Endothelial cell (in vitro differentiated cells): ENCODE data around the gene KLHDC2. TPM values are rescaled to one million over a fixed set of nuclear protein-coding genes. Genes with fewer than 3 reads are reported as not detected.

Experiments used
- DNase-seq: peaks from one replicate; pipeline ENCODE4 v3.0.0; 2021; ENCODE audit warnings: low spot score
- H3K27ac Mint-ChIP-seq: one replicate; pipeline ENCODE4 v1.8.0; 2021; ENCODE audit warnings: mixed read lengths, inconsistent platforms; ENCODE audit not compliant: unreplicated experiment
- H3K27me3 Mint-ChIP-seq: one replicate; pipeline ENCODE4 v1.8.0; 2021; ENCODE audit warnings: mild to moderate bottlenecking, moderate library complexity, mixed read lengths, inconsistent platforms; ENCODE audit not compliant: unreplicated experiment
- H3K36me3 Mint-ChIP-seq: one replicate; pipeline ENCODE4 v1.8.0; 2021; ENCODE audit warnings: mild to moderate bottlenecking, low read depth, mixed read lengths, inconsistent platforms; ENCODE audit not compliant: unreplicated experiment
- H3K4me1 Mint-ChIP-seq: one replicate; pipeline ENCODE4 v1.8.0; 2021; ENCODE audit warnings: mild to moderate bottlenecking, mixed read lengths, inconsistent platforms; ENCODE audit not compliant: unreplicated experiment
- H3K4me3 Mint-ChIP-seq: one replicate; pipeline ENCODE4 v1.8.0; 2021; ENCODE audit warnings: mild to moderate bottlenecking, mixed read lengths, inconsistent platforms; ENCODE audit not compliant: unreplicated experiment
- H3K9me3 Mint-ChIP-seq: one replicate; pipeline ENCODE4 v1.8.0; 2021; ENCODE audit warnings: mixed read lengths, inconsistent platforms; ENCODE audit not compliant: unreplicated experiment
- CTCF ChIP-seq: fragments of 200-600 bp; sonication (generic); IDR thresholded peaks from one replicate; pipeline ENCODE4 v1.5.0; 2021; ENCODE audit warnings: antibody characterized with exemption; ENCODE audit not compliant: unreplicated experiment
- total RNA-seq: library from RNA; stranded (reverse); fragmentation: NEBNext Ultra II Directional; extraction: Animal tissue kit (Norgen Biotek cat#: 25700); gene quantifications from one replicate; pipeline ENCODE4 v1.2.1, GENCODE V29; 2021; ENCODE audit not compliant: unreplicated experiment

Gene KLHDC2
- total RNA-seq, 1 donor from 2014 or later = 39.7 TPM

DNA sequence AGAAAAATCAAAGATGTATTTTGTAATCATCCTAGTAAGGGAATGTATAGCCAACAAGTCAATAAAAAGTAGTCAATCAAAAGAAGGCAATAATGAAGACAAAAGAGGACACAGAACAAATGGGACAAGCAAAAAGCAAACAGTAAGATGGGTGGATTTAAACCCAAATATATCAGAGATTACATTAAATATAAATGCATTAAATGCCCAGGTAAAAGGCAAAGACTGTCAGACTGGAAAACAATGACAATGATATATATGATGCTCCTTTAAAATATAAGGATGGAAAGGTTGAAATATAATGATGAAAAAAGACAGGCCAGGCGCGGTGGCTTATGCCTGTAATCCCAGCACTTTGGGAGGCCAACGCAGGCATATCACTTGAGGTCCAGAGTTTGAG, 48.9 kb downstream of the KLHDC2 start:
- Mint-ChIP-seq H3K36me3 (peaks cover 57% of the 10 kb centered on the region), H3K4me1 (peaks cover 3% of the 10 kb centered on the region), H3K4me3 (no peak overlapping the region), H3K27me3 (no peaks in the 10 kb centered on the region), H3K9me3 (no peaks in the 10 kb centered on the region), H3K27ac (no peak overlapping the region)
- DNase-seq = no peak
- TF ChIP-seq CTCF = no peak

DNA sequence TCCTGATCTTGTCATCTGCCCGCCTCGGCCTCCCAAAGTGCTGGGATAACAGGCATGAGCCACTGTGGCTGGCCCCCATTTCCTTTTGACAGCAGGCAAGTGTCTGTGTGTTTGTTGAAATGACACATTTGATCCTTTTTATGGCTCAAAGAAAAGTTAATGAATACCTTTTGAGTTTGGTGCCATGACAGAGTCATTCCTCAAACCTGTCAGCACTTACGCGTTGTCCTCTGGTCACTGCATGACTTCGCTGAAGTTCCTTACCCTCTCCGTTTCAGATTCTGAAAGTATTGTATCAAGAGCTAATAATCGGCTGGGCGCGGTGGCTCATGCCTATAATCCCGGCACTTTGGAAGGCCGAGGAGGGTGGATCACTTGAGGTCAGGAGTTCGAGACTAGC, 52.2 kb downstream of the KLHDC2 start:
- Mint-ChIP-seq H3K9me3 (no peaks in the 10 kb centered on the region), H3K27me3 (no peaks in the 10 kb centered on the region), H3K27ac (no peak overlapping the region), H3K4me1 (peaks cover 3% of the 10 kb centered on the region), H3K36me3 (peaks cover 62% of the 10 kb centered on the region), H3K4me3 (no peak overlapping the region)
- TF ChIP-seq CTCF = no peak
- DNase-seq = no peak

DNA sequence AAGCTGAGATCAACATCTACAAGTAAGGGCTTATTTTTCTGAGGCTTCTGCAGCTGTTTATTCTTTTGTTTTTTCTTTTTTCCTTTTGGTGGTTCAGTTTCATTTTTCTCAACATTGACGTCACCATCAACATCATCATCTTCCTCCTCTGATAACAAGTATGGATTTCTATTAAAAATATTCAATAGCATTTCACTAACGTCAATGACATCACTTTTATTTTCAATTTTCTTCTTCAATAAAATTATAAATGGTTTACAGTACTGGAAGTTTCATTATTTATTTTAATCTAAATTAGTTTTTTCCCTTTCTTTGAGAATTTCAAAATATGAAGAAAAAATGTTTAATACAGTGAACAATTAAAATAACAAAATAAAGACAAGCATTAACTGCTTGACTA, 60.7 kb downstream of the KLHDC2 start:
- Mint-ChIP-seq H3K36me3 (peaks cover 40% of the 10 kb centered on the region), H3K4me3 (no peak overlapping the region), H3K27me3 (no peaks in the 10 kb centered on the region), H3K27ac (no peak overlapping the region), H3K9me3 (no peaks in the 10 kb centered on the region), H3K4me1 (no peaks in the 10 kb centered on the region)
- TF ChIP-seq CTCF = no peak
- DNase-seq = no peak

Other genes starting within 250 kb of the KLHDC2 start
- gene RPS29, start 181.8 kb upstream of the KLHDC2 start, total RNA-seq = 2,246 TPM
- 12.9 TPM for gene LRR1, start 169.2 kb upstream of the KLHDC2 start, total RNA-seq
- 186 TPM for gene RPL36AL, start 147.5 kb upstream of the KLHDC2 start, total RNA-seq
- 47.0 TPM for gene MGAT2, start 147.4 kb upstream of the KLHDC2 start, total RNA-seq
- gene DNAAF2, start 132.9 kb upstream of the KLHDC2 start, total RNA-seq = 8.6 TPM
- 6.7 TPM for gene POLE2, start 79.9 kb upstream of the KLHDC2 start, total RNA-seq
- gene KLHDC1, start 75.0 kb upstream of the KLHDC2 start, total RNA-seq = 1.6 TPM
- gene NEMF, start 84.6 kb downstream of the KLHDC2 start, total RNA-seq = 55.5 TPM
- gene ARF6, start 124.9 kb downstream of the KLHDC2 start, total RNA-seq = 55.3 TPM